ENCODE data around the gene RXFP4. TPM values are rescaled to one million over a fixed set of nuclear protein-coding genes. Genes with fewer than 3 reads are reported as not detected.

Gene RXFP4
- total RNA-seq, 1 experiment from 2014 or later, result not detected

DNA sequence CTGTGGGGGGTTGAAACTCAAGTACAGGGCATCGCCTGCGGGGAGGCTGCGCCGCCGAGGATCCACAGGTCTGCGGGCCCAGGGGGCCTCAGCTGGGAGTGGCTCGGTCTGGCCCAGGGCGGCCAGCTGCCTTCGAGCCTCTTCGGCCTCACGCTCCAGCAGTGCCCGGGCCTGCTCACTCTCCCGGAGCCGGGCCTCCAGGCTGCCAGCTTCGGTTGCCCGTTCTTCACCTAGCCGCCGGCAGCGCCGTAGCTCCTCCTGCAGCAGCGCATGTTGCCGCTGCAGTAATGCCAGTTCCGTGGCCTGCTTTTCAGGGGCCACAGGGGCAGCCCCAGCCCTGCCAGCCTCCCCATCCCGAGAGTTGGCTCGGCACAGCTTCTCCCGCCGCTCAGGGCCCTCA is 9.4 kb downstream of the RXFP4 start:
- no peaks in the 10 kb centered on the region for H3K79me2 ChIP-seq (ENCODE audit: insufficient read depth, low read length)
- DNase-seq, result no peak
- H2BK5ac ChIP-seq (ENCODE audit: insufficient read length, low read length), result no peak overlapping the region
- no peaks in the 10 kb centered on the region for H3K4me1 ChIP-seq (ENCODE audit: insufficient read depth, low read length)
- H3K23me2 ChIP-seq (ENCODE audit: insufficient read length, low read depth, low read length, poor library complexity, severe bottlenecking), result no peaks in the 10 kb centered on the region
- no peak overlapping the region for H3K4me2 ChIP-seq (ENCODE audit: insufficient read depth, insufficient read length, low read length)
- H2BK120ac ChIP-seq (ENCODE audit: low read depth, low read length, poor library complexity, severe bottlenecking), result no peak overlapping the region
- H3K9me3 Mint-ChIP-seq, result no peaks in the 10 kb centered on the region
- no CpG with 5 or more reads among the region's 27 CpGs for WGBS (ENCODE audit: extremely low coverage, insufficient read length, low lambda C conversion rate)
- no peak overlapping the region for H3K27ac Mint-ChIP-seq
- no peak overlapping the region for H2BK12ac ChIP-seq (ENCODE audit: insufficient read length, low read depth, low read length)
- H3K36me3 Mint-ChIP-seq (ENCODE audit: insufficient read depth in 1 of 3, low read depth in 3 of 3), result peaks cover 47 to 91% (median 75%) of the 10 kb centered on the region in 3 experiments; a peak in 6 of 7 replicates
- H3K79me1 ChIP-seq (ENCODE audit: insufficient read depth, low read depth, low read length, poor library complexity, severe bottlenecking), result no peaks in the 10 kb centered on the region
- no peak overlapping the region for H3K4me3 Mint-ChIP-seq
- no peak overlapping the region for H4K8ac ChIP-seq (replicated peaks; ENCODE audit: insufficient read length, low read depth, low read length)
- H3K9me3 ChIP-seq (ENCODE audit: control insufficient read depth, low read depth, low read length), result no peaks in the 10 kb centered on the region
- H3T11ph ChIP-seq (ENCODE audit: low read length), result no peak overlapping the region
- no peak overlapping the region for H4K5ac ChIP-seq (ENCODE audit: insufficient read length, low read depth, low read length)
- no peak overlapping the region for H2BK20ac ChIP-seq (ENCODE audit: low read depth, low read length, poor library complexity, severe bottlenecking)
- H3K27ac ChIP-seq (ENCODE audit: insufficient read length, low read depth, low read length), result no peak overlapping the region
- TF ChIP-seq, protein P1, sequence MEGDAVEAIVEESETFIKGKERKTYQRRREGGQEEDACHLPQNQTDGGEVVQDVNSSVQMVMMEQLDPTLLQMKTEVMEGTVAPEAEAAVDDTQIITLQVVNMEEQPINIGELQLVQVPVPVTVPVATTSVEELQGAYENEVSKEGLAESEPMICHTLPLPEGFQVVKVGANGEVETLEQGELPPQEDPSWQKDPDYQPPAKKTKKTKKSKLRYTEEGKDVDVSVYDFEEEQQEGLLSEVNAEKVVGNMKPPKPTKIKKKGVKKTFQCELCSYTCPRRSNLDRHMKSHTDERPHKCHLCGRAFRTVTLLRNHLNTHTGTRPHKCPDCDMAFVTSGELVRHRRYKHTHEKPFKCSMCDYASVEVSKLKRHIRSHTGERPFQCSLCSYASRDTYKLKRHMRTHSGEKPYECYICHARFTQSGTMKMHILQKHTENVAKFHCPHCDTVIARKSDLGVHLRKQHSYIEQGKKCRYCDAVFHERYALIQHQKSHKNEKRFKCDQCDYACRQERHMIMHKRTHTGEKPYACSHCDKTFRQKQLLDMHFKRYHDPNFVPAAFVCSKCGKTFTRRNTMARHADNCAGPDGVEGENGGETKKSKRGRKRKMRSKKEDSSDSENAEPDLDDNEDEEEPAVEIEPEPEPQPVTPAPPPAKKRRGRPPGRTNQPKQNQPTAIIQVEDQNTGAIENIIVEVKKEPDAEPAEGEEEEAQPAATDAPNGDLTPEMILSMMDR (conservative IDR thresholded peaks at IDR 0.05), result no peak
- no peaks in the 10 kb centered on the region for H4K20me1 ChIP-seq (ENCODE audit: control insufficient read depth, insufficient read depth, insufficient read length)
- H3K4me1 Mint-ChIP-seq, result peaks cover 11 to 13% of the 10 kb centered on the region in 2 experiments
- no peak overlapping the region for H3K4ac ChIP-seq (ENCODE audit: low read depth, low read length)
- no peaks in the 10 kb centered on the region for H3K27me3 ChIP-seq (ENCODE audit: insufficient read depth, low read length)
- H4K91ac ChIP-seq (ENCODE audit: insufficient read length, low read depth, low read length), result no peak overlapping the region
- no peaks in the 10 kb centered on the region for H3K27me3 Mint-ChIP-seq (ENCODE audit: low read depth)
- H3K56ac ChIP-seq (ENCODE audit: insufficient read length, low read depth, low read length), result no peak overlapping the region
- H2AFZ ChIP-seq (ENCODE audit: low read length), result no peak overlapping the region
- no peak overlapping the region for H2AK5ac ChIP-seq (ENCODE audit: insufficient read length, low read length)
- no peak overlapping the region for H3K23ac ChIP-seq (ENCODE audit: insufficient read length, low read depth, low read length)
- no peak overlapping the region for H3K14ac ChIP-seq (ENCODE audit: insufficient read depth, low read length)
- no peak overlapping the region for H3K9ac ChIP-seq (ENCODE audit: extremely low read depth, insufficient read length, low read length)
- no peak overlapping the region for H2BK15ac ChIP-seq (ENCODE audit: low read depth, low read length)
- no peak overlapping the region for H3K18ac ChIP-seq (ENCODE audit: insufficient read length, low read depth, low read length)
